ENCODE results near the gene MED12L.

DNA sequence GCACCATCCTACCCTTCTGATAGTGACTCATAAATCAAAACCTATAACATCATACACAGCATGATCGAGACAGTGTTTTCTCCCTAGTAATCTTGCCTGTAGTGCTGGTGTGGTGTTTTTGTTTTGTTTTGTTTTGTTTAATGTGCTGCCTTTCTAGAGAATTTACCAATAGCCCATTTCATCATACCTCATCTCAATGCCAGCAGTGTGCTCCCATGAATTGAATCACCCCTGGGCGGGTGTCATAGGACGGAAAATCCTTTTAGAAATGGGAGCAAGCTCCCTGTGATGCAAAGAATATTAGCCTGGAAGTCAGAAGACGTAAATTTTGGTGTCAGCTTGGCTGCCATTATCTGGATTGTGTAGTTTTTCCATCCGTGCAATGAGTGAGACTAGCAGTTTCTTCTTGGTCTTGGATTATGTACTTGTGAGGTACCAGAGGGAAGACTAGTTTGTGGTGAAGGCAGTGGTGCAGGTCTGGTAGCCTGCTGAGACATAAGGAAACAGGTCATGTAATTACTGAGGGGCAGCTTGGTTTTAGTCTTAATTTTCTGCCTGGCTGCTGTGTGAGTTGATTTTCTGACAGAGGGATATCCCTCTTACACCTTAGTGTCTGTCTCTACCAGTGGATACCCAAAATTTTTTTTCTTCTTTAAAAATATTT lies 345.5 kb downstream of the MED12L start:
- TF ChIP-seq, protein P1, sequence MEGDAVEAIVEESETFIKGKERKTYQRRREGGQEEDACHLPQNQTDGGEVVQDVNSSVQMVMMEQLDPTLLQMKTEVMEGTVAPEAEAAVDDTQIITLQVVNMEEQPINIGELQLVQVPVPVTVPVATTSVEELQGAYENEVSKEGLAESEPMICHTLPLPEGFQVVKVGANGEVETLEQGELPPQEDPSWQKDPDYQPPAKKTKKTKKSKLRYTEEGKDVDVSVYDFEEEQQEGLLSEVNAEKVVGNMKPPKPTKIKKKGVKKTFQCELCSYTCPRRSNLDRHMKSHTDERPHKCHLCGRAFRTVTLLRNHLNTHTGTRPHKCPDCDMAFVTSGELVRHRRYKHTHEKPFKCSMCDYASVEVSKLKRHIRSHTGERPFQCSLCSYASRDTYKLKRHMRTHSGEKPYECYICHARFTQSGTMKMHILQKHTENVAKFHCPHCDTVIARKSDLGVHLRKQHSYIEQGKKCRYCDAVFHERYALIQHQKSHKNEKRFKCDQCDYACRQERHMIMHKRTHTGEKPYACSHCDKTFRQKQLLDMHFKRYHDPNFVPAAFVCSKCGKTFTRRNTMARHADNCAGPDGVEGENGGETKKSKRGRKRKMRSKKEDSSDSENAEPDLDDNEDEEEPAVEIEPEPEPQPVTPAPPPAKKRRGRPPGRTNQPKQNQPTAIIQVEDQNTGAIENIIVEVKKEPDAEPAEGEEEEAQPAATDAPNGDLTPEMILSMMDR (IDR thresholded peaks at IDR 0.05), result no peak
- TF ChIP-seq POLR2A (IDR thresholded peaks at IDR 0.05) (no peak), POLR2AphosphoS5 (IDR thresholded peaks at IDR 0.05) (no peak)

Measured in breast epithelium (tissue), 3 donors.